ENCODE data around the gene GARS1. TPM values are rescaled to one million over a fixed set of nuclear protein-coding genes. Genes with fewer than 3 reads are reported as not detected.
A peak's percentile ranks its signal among the peaks of the same experiment; 100 is the strongest.
"Not testable (repeated sequence)": the region's sequence is repeated elsewhere in the genome, so short reads cannot be mapped to it uniquely, and the experiment has no call there.

GARS1 gene
- total RNA-seq, 1 experiment from 2014 or later, result 150 TPM

DNA sequence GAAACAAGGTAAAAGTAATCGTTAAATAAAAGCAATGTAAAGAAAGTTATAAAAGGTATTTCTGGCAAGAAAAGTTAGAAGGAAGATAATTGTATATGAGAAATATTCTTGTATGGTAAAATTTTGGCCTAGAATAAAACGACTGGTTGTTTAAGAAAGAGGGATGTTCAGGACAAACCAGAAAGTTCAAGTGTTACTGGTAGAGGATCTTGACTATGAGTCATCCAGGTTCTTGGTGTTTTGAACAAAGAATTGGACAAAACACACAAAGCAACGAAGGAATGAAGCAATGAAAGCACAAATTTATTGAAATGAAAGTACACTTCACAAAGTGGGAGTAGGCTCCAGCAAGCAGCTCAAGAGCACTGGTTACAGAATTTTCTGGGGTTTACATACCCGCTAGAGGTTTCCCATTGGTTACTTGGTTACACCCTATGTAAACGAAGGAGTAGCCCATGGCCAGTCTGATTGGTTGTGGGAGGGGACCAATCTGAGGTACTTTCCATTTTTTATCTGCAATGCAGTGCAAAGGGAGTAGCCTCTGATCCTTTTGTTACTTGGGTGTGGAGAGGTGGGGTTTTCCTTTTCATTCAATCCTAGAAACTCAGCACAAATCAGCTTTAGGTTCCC, 22.4 kb upstream of the GARS1 start:
- no peak for DNase-seq (ENCODE audit: low read depth)

GRCh38 chr7:30575910-30576309, 18.8 kb upstream of the GARS1 start:
- no peak for DNase-seq (ENCODE audit: low read depth)

DNA sequence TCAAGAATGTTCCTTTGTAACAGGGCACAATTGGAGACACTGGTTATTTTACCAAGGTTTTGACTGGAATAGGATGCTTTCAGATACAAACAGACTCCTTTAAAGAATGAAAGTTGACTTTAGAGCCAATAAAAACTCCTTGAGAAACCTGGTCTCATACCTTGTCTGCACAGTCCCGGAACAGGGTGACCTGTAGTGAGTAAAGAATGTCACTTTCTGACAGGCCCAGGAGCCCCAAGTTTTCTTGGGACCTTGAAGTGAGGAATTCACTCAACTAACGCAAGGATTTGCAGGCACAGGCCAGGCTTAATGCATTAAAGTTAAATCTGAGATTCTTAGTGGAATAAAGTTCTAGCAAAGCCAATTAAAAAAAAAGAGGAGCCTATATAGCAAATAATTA, 11.5 kb upstream of the GARS1 start:
- DNase-seq (ENCODE audit: low read depth), result no peak

DNA sequence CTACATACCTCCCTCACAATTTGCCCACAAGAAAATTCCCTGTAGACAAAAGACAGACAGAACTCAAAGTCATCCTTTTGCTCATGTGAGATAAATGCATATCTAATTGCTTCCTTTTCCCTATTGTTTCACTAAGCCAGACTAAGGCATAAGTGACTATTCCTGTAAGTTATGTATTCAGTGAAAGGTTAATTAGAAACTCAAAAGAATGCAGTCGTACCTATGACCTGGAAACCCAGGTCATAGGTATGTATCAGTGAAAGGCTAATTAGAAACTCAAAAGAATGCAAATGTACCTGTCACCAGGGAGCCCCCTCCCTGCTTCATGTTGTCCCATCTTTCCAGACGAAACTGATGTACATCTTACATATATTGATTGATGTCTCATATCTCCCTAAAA, 10.3 kb upstream of the GARS1 start:
- DNase-seq (ENCODE audit: low read depth), result no peak

GRCh38 chr7:30584965-30585364, 9.7 kb upstream of the GARS1 start:
- DNase-seq (ENCODE audit: low read depth), result no peak

DNA sequence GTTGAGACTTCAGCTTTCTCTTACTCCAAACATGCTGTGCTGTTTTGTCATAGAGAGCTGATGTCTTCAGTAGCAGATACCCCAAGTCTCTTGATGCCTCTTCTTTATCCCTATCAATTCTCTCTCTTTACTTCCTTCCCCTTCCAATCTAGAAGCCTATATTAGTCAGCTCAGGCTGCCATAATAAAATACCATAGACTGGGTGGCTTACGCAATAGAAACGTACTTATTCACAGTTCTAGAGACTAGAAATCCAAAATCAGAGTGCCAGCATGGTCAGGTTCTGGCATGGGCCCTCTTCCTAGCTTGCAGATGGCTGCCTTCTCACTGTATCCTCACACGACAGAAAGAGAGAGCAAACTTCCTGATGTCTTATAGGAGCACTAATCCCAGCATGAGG, 9.0 kb upstream of the GARS1 start:
- DNase-seq (ENCODE audit: low read depth), result no peak

- DNase-seq (ENCODE audit: low read depth), result not testable (repeated sequence)
These were observed 7.1 kb upstream of the GARS1 start for GRCh38 chr7:30587547-30587946.

DNA sequence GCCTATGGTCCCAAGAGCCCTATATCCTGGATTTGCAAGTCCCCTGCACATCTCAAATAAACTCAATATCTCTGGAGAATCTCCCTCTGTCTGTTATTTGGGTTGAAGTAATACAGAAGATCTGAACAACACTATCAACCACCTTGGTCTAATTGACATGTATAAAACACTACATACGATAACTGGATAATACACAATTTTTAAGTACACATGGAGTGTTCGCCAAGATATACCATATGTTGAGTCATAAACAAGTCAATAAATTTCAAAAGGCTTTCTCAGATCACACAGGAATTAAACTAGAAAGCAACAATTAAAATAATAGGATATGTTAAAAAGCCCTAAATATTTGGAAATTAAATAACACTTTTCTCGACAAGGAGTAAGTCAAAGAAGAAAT, 5.6 kb upstream of the GARS1 start:
- DNase-seq (ENCODE audit: low read depth), result no peak

DNA sequence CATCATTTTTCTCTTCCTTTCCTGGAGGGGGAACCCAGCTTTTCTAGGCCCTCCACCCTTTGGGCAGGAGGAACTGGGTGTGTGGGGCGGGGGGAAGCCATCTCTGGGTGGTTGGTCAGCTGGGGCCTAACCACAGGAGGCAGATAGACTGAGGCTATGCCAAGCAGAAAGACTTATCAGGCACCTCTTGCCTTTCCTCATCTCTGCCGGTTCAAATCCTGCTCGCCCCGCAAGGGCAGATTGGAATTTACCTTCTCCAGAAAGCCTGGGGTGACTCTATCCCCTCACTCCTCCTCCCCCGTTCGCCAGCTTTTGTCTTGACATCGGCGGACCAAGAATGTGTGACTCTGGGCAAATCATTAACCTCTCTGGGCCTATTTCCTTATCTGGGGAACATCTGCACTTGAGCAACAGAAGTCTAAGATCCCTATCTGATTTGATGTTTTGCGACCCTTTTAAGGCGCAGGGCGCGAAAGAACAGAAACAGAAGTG, 584 bp upstream of the GARS1 start:
- peak; percentile 56 for DNase-seq (ENCODE audit: low read depth)

DNA sequence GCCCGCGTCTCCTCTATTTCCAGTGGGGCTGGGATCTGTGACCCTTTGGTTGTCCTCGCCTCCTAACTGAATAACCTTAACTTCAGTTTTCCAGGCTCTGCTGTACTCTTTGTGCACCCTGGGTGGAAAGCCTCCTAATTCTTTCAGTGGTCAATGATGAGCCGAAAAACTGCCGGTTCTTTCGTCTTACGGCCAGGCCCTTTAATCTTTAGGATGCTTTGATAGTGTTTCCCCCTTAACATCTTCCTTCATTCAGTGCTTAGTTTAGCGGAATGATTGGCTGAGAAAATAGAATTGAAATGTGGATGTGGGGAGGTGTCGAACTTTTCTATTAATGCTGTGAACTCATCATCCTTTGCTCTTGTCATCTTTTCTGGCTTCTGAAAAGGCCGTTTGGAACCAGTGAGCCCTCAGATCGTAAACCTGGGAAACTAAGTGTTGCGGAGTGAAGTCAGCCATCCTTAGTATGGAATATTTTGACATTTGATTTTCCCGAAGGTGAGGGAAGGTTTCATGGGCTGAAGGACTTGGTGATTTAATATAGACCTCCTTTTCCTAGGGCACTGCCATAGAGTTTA, 847 bp downstream of the GARS1 start:
- DNase-seq (ENCODE audit: low read depth), result peak; percentile 16

GRCh38 chr7:30596014-30596641, 1.4 kb downstream of the GARS1 start:
- DNase-seq (ENCODE audit: low read depth), result peak; percentile 41

GRCh38 chr7:30596721-30597120, 2.0 kb downstream of the GARS1 start:
- no peak for DNase-seq (ENCODE audit: low read depth)

- DNase-seq (ENCODE audit: low read depth), result no peak
These were observed 3.6 kb downstream of the GARS1 start for GRCh38 chr7:30598121-30598876.

- no peak for DNase-seq (ENCODE audit: low read depth)
These were observed 10.2 kb downstream of the GARS1 start for GRCh38 chr7:30604901-30605300.

DNA sequence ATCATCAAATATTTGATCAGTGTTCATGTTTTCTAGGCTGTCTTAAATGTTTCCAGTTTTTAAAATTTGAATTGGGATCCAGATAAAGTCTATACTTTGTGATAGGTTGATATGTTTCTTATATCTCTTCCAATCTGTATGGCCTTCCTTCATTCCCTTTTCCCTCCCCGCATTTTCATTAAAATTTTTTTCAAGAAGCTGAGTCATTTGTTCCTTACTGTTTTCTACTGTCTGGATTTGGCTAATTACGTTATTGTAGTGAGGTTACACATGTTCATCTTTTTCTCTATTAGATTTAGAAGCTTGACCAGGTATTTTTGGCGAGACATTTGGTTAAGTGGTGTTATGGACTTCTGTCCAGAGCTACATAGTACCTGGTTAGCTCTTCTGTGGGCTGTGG, 11.2 kb downstream of the GARS1 start:
- no peak for DNase-seq (ENCODE audit: low read depth)

- DNase-seq (ENCODE audit: low read depth), result peak; percentile 45
These were observed 18.1 kb downstream of the GARS1 start for GRCh38 chr7:30612658-30613265.

- DNase-seq (ENCODE audit: low read depth), result no peak
These were observed 19.0 kb downstream of the GARS1 start for GRCh38 chr7:30613366-30614325.

DNA sequence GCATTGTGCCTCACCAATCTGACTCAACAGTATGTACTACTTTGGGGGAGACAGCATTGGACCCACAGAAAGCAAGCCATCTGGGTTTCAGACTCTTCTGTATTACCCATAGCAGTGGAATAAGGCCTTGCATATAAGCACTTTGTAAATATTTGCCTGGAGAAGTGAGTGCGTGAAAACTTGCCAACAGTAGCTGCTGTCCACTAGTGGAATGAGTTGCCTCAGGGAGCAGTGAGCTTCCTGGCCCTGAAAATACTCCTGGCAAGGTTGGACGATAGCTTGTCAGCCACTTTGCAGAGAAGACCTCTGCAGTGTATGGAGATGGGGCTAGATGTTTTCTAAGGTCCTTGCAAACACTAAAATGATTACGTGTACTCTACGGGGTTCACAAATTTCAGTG, 21.6 kb downstream of the GARS1 start:
- no peak for DNase-seq (ENCODE audit: low read depth)

DNA sequence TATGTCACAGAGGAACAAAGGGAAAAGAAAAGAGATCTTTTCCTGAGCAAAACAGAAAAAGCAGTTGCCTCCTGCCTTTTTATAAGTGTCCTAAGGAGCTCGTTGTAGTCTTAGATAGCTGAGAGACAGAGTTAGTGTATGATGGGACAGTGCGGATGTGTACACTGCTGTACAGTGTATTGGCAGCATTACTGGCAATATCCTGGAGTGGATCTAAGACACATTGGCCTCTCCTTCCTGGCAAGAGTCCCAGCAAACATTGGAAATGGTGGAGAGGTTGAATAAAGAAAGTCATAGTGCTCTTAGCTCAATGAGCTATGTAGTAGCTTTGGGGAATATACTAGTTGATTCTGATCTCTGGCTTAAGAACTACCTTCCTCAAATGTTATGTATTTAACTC, 22.7 kb downstream of the GARS1 start:
- DNase-seq (ENCODE audit: low read depth), result no peak

GRCh38 chr7:30618080-30618676, 23.5 kb downstream of the GARS1 start:
- DNase-seq (ENCODE audit: low read depth), result no peak

- DNase-seq (ENCODE audit: low read depth), result no peak
These were observed 24.3 kb downstream of the GARS1 start for GRCh38 chr7:30618961-30619360.

Measured in Daoy (cell line).